HCT116 (cell line): ENCODE data around the gene PSME1. TPM values are rescaled to one million over a fixed set of nuclear protein-coding genes. Genes with fewer than 3 reads are reported as not detected.

ENCODE experiments used
- ATAC-seq: fragments of 200-7000 bp; cut with Tn5 transposase; 2 replicates; pipeline ENCODE4 v1.9.1; 2020; ENCODE audit warnings: mild to moderate bottlenecking, moderate library complexity
- BruUV-seq: library from RNA; stranded (reverse); fragments of 400-500 nt; replicated peaks from 2 replicates; lab custom pipeline; 2021; lab: Mats Ljungman, UMichigan
- CTCF ChIA-PET: fragments of 300-600 bp; sonication (Branson Sonifier 250); formaldehyde crosslinking; loops from one replicate; lab custom pipeline; 2021; ENCODE audit warnings: antibody characterized with exemption; lab: Charles Lee
- POLR2A ChIA-PET: fragments of 300-600, 350-600 bp; sonication (Branson Sonifier 250); formaldehyde crosslinking; loops from one replicate; lab custom pipeline; 2021; ENCODE audit warnings: antibody characterized with exemption; lab: Charles Lee
- RAD21 ChIA-PET, 2 experiments: fragments of 300-600 bp; sonication (Branson Sonifier 250); formaldehyde crosslinking; loops; one replicate each; lab custom pipeline; 2023; ENCODE audit warnings: low total read pairs in 2 of 2; ENCODE audit not compliant: uncharacterized antibody in 2 of 2, unreplicated experiment in 2 of 2, low non-redundant PET in 1 of 2; lab: Charles Lee
- DNase-seq: peaks from one replicate; pipeline ENCODE4 v3.0.0-alpha.2; 2010; ENCODE audit warnings: low read depth, low spot score
- H2AFZ ChIP-seq: fragments of 200-600 bp; shearing (Covaris generic), sonication (generic); 2 replicates; pipeline ENCODE4 v1.6.1; 2017; ENCODE audit warnings: low read depth, mixed run types, mixed read lengths, antibody characterized with exemption, low read length; ENCODE audit not compliant: poor library complexity, severe bottlenecking
- H3K27ac ChIP-seq: 2 replicates; pipeline ENCODE4 v1.5.1; 2012; ENCODE audit warnings: low read depth, low read length
- H3K27me3 ChIP-seq: fragments of 200-600 bp; sonication (generic); 2 replicates; pipeline ENCODE4 v1.6.1; 2016; ENCODE audit warnings: mixed run types, low read length, mixed read lengths; ENCODE audit not compliant: insufficient read depth
- H3K36me3 ChIP-seq, 2 experiments: fragments of 200-500 bp in 1 of 2; fragments of 200-600 bp in 1 of 2; sonication (Bioruptor generic) in 1 of 2; sonication (generic) in 1 of 2; 2 replicates each; pipeline versions ENCODE4 v1.5.1 to v1.6.1; 2014 to 2016; ENCODE audit warnings: low read length in 2 of 2, inconsistent platforms in 1 of 2, mixed read lengths in 1 of 2, mixed run types in 1 of 2; ENCODE audit not compliant: insufficient read depth in 2 of 2, control insufficient read depth in 1 of 2
- H3K4me1 ChIP-seq, 2 experiments: fragments of 200-600 bp in 1 of 2; sonication (generic) in 1 of 2; 2 replicates each; pipeline versions ENCODE4 v1.5.1 to v1.6.1; 2012 to 2017; ENCODE audit warnings: low read length in 2 of 2, inconsistent platforms in 1 of 2, mild to moderate bottlenecking in 1 of 2, mixed read lengths in 1 of 2, mixed run types in 1 of 2, moderate library complexity in 1 of 2; ENCODE audit not compliant: insufficient read depth in 2 of 2, control insufficient read depth in 1 of 2
- H3K4me2 ChIP-seq: fragments of 200-600 bp; sonication (generic); 2 replicates; pipeline ENCODE4 v1.6.1; 2017; ENCODE audit warnings: mixed run types, low read length, mixed read lengths
- H3K4me3 ChIP-seq, 2 experiments: fragments of 200-600 bp in 1 of 2; sonication (generic) in 1 of 2; replicated peaks in 1 of 2; 2 replicates each; pipeline ENCODE4 v1.5.1; 2011 to 2016; ENCODE audit warnings: low read length in 2 of 2, control low read depth in 1 of 2, low read depth in 1 of 2, mild to moderate bottlenecking in 1 of 2, mixed read lengths in 1 of 2, mixed run types in 1 of 2
- H3K79me2 ChIP-seq: fragments of 200-600 bp; sonication (generic); 2 replicates; pipeline ENCODE4 v1.6.1; 2017; ENCODE audit warnings: mild to moderate bottlenecking, mixed run types, low read length, moderate library complexity, mixed read lengths; ENCODE audit not compliant: insufficient read depth
- H3K9ac ChIP-seq: fragments of 200-600 bp; sonication (generic); 2 replicates; pipeline ENCODE4 v1.6.1; 2016; ENCODE audit warnings: low read length, mixed read lengths
- H3K9me2 ChIP-seq: fragments of 200-600 bp; sonication (generic), shearing (Covaris generic); 2 replicates; pipeline ENCODE4 v1.6.1; 2017; ENCODE audit warnings: mixed run types, mild to moderate bottlenecking, moderate library complexity; ENCODE audit not compliant: insufficient read depth
- H3K9me3 ChIP-seq, 2 experiments: fragments of 200-500 bp in 1 of 2; fragments of 200-600 bp in 1 of 2; sonication (Bioruptor generic) in 1 of 2; sonication (generic) in 1 of 2; 2 replicates each; pipeline ENCODE4 v1.6.1; 2014 to 2017; ENCODE audit warnings: low read length in 2 of 2, mixed read lengths in 2 of 2, inconsistent platforms in 1 of 2, low read depth in 1 of 2, mild to moderate bottlenecking in 1 of 2, mixed run types in 1 of 2, moderate library complexity in 1 of 2; ENCODE audit not compliant: control insufficient read depth in 1 of 2, insufficient read depth in 1 of 2
- H4K20me1 ChIP-seq: fragments of 200-600 bp; sonication (generic), shearing (Covaris generic); 2 replicates; pipeline ENCODE4 v1.6.1; 2017; ENCODE audit warnings: mixed run types, mild to moderate bottlenecking, moderate library complexity; ENCODE audit not compliant: insufficient read depth
- CBX3 ChIP-seq: IDR thresholded peaks from 2 replicates; pipeline ENCODE4 v1.6.1; 2012; ENCODE audit warnings: low read depth
- EZH2 ChIP-seq: fragments of 200-600 bp; sonication (generic); IDR thresholded peaks from 2 replicates; pipeline ENCODE4 v1.6.1; 2017; ENCODE audit warnings: antibody characterized with exemption, mixed run types
- POLR2A ChIP-seq: IDR thresholded peaks from 2 replicates; pipeline ENCODE4 v1.7.0; 2011; ENCODE audit warnings: borderline replicate concordance; ENCODE audit not compliant: insufficient read depth, insufficient read length; ENCODE audit errors: extremely low read depth
- POLR2AphosphoS5 ChIP-seq: IDR thresholded peaks from 2 replicates; pipeline ENCODE4 v1.6.1; 2011; ENCODE audit warnings: mild to moderate bottlenecking, low read depth, low read length, moderate library complexity
- RAD21 ChIP-seq: IDR thresholded peaks from 2 replicates; pipeline ENCODE4 v1.6.1; 2012; ENCODE audit warnings: low read depth, mild to moderate bottlenecking
- TCF7L2 ChIP-seq: IDR thresholded peaks from 2 replicates; pipeline ENCODE4 v1.7.0; 2011; ENCODE audit warnings: borderline replicate concordance, inconsistent platforms; ENCODE audit not compliant: insufficient read depth, insufficient read length; ENCODE audit errors: extremely low read depth
- YY1 ChIP-seq: IDR thresholded peaks from 2 replicates; pipeline ENCODE4 v1.6.1; 2011; ENCODE audit warnings: low read length, low read depth, moderate library complexity, mild to moderate bottlenecking; ENCODE audit not compliant: insufficient replicate concordance; ENCODE audit errors: extremely low read depth
- ZFX ChIP-seq: fragments of 450-650 bp; IDR thresholded peaks from 2 replicates; pipeline ENCODE4 v1.6.1; 2017
- intact Hi-C: fragments of 100-400 bp; cut with micrococcal nuclease; formaldehyde crosslinking; loops from 2 replicates; pipeline ENCODE4 v1.10.0; 2022
- total RNA-seq: library from RNA; stranded (reverse); gene quantifications from one replicate; pipeline ENCODE4 v1.2.1, GENCODE V29; 2021; ENCODE audit not compliant: unreplicated experiment
- TF ChIP-seq, protein P1 (sequence below): IDR thresholded peaks from 2 replicates; pipeline ENCODE4 v1.6.1; 2012

The PSME1 gene
- total RNA-seq, 1 experiment from 2014 or later, result 174 TPM

DNA sequence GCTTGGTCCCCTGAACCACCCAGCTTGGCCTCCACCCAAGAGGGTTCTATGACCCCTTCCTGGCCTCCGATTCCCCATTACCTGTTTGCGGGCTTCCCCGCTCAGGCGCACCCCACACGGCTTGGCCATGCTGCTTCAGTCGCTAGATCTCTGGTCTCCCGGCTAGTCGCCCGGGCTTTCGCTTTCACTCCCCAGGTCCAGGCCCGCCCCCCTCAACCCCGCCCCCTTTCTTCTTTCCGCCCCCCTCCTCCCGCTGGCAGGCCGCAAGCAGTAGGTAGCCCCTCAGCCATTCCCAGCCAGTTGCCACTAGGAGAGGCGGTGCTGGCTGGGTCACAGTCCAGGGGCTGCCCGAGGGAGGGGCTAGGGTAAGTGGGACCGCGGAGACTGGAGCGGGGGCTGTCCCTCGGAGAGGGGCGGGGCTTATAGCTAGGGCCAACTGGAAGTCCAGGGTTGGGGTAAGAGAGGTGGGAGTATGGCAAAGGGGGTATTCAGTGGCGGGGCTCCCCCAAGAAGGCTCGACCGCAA lies 10.5 kb downstream of the PSME1 start, which contains the start of gene PSME2:
Gene PSME2, minus strand, starts transcription at position 158 of the 525 bp plus-strand sequence. Its CDS starts 29 bp downstream, at position 129.
- intact Hi-C loops, result loop anchor here (1.0 kb wide), 1 partner anchor 32 kb away; the partner anchor contains the start of genes DCAF11 and NRL
- ATAC-seq, result peak; percentile 83
- CTCF ChIA-PET, result interaction anchor here (0.6 to 3.9 kb wide), 13 partner anchors 9 to 285 kb away, joined by 3 to 19 read pairs (median 3); partner anchors contain the start of genes CIDEB, DCAF11, IRF9 and NRL

DNA sequence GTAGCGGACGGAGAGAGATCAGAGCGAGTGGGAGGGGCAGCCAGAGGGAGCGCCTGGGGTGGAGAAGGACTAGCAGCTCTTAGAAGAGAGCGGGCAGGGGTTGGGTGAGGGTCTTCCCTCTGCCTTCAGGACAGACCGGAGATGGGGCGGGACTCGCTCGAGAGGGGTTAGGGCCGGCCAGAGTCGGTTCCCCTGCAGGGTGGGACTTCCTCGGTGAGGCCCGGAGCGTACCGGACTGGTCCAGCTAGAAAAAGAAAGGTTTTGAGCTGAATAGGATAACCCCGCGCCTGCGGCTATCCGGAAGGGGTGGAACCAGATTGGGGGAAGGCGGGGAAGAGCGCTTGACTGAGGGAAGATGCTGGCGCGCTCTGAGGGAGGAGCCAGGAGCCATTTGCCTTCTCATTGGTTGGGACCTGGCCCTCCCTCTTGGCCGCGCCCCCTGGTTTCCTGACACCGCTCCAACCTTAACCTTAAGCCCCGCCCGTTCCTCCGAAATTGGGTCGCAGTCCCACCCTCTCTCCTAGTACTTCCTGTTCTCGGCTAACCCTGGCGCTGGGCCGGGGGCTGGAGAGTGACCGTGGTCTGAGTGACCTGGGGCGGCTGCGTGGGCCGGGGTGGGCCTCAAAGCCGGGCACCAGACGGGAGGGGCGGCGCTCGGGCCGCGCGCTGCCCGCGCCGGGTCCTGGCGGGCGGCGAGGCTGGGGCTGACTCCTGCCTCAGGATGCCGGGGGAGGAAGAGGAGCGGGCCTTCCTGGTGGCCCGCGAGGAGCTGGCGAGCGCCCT lies 11.2 kb downstream of the PSME1 start, which contains the start of gene RNF31:
Gene RNF31, plus strand, starts transcription at position 521 of the 783 bp plus-strand sequence. Its CDS starts 201 bp downstream, at position 722.
- H3K36me3 ChIP-seq, result peaks cover 34 to 37% of the 10 kb centered on the region in 2 experiments
- H3K27me3 ChIP-seq, result no peaks in the 10 kb centered on the region
- H3K27ac ChIP-seq, result peak within 1 kb of the TSS; percentile 95
- no peak within 1 kb of the TSS for H2AFZ ChIP-seq
- TF ChIP-seq TCF7L2, result no peak
- TF ChIP-seq ZFX, result peak; percentile 84
- no peak for TF ChIP-seq YY1
- peak; percentile 76 for TF ChIP-seq POLR2AphosphoS5
- no peak for TF ChIP-seq RAD21
- no peak for TF ChIP-seq EZH2
- TF ChIP-seq CBX3, result no peak
- peak; percentile 88 for ATAC-seq
- H3K9me2 ChIP-seq, result no peaks in the 10 kb centered on the region
- peak within 1 kb of the TSS; percentile 97 to 99 for H3K4me3 ChIP-seq
- peak within 1 kb of the TSS; percentile 86 for H3K9ac ChIP-seq
- H3K9me3 ChIP-seq, result no peaks in the 10 kb centered on the region
- POLR2A ChIA-PET, result interaction anchor here (0.7 to 2.3 kb wide), 13 partner anchors 9 to 284 kb away, joined by 3 to 24 read pairs (median 4); partner anchors contain the start of genes DCAF11, IPO4, IRF9 and NRL
- H3K4me2 ChIP-seq, result peak within 1 kb of the TSS; percentile 92
- RAD21 ChIA-PET, result interaction anchor here (0.6 to 1.2 kb wide), 3 partner anchors 11 to 38 kb away, joined by 3 to 4 read pairs (median 4); partner anchors contain the start of genes IRF9 (in 1 of the 2) and PSME1 (in 1 of the 2)
- CTCF ChIA-PET, result interaction anchor here (0.6 to 3.9 kb wide), 13 partner anchors 8 to 284 kb away, joined by 3 to 19 read pairs (median 3); partner anchors contain the start of genes CIDEB, DCAF11, IRF9 and NRL
- DNase-seq, result peak; percentile 96
- no peaks in the 10 kb centered on the region for H4K20me1 ChIP-seq
- H3K79me2 ChIP-seq, result peaks cover 58% of the 10 kb centered on the region
- intact Hi-C loops, result loop anchor here (1.0 kb wide), 1 partner anchor 33 kb away; the partner anchor contains the start of genes DCAF11 and NRL
- peaks cover 17 to 23% of the 10 kb centered on the region in 2 experiments for H3K4me1 ChIP-seq
- no TSS peak for BruUV-seq

More for the DNA sequence above, 10.5 kb downstream of the PSME1 start, which contains the start of gene PSME2:
- RAD21 ChIA-PET, result interaction anchor here (0.6 to 1.2 kb wide), 3 partner anchors 11 to 37 kb away, joined by 3 to 4 read pairs (median 4); partner anchors contain the start of genes IRF9 (in 1 of the 2) and PSME1 (in 1 of the 2)
- TF ChIP-seq YY1 (peak; percentile 42), POLR2AphosphoS5 (peak; percentile 71; the same call in 1 of the 2 replicates), POLR2A (peak; percentile 48)
- TF ChIP-seq, protein P1, sequence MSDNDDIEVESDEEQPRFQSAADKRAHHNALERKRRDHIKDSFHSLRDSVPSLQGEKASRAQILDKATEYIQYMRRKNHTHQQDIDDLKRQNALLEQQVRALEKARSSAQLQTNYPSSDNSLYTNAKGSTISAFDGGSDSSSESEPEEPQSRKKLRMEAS, result no peak
- Histone ChIP-seq H3K4me2 (peak within 1 kb of the TSS; percentile 92), H3K36me3 (peaks cover 29 to 32% of the 10 kb centered on the region in 2 experiments; a peak in 3 of 4 replicates), H3K4me3 (peak within 1 kb of the TSS; percentile 97 to 99), H3K79me2 (peaks cover 54% of the 10 kb centered on the region), H3K27ac (peak within 1 kb of the TSS; percentile 95), H3K9me2 (no peaks in the 10 kb centered on the region), H3K9ac (peak within 1 kb of the TSS; percentile 86), H3K27me3 (no peaks in the 10 kb centered on the region), H3K9me3 (no peaks in the 10 kb centered on the region), H4K20me1 (no peaks in the 10 kb centered on the region), H3K4me1 (peaks cover 19 to 27% of the 10 kb centered on the region in 2 experiments), H2AFZ (no peak within 1 kb of the TSS)
- POLR2A ChIA-PET, result interaction anchor here (0.7 to 2.3 kb wide), 14 partner anchors 9 to 285 kb away, joined by 3 to 24 read pairs (median 4); partner anchors contain the start of genes DCAF11, IPO4, IRF9 and NRL
- BruUV-seq, result no TSS peak
- peak; percentile 94 for DNase-seq
